Measurements from ENCODE around the gene HLCS. TPM values are rescaled to one million over a fixed set of nuclear protein-coding genes. Genes with fewer than 3 reads are reported as not detected.

HLCS gene
- total RNA-seq, 6 experiments from 2014 or later: 20.3 to 24.5 (median 22.2) TPM

DNA sequence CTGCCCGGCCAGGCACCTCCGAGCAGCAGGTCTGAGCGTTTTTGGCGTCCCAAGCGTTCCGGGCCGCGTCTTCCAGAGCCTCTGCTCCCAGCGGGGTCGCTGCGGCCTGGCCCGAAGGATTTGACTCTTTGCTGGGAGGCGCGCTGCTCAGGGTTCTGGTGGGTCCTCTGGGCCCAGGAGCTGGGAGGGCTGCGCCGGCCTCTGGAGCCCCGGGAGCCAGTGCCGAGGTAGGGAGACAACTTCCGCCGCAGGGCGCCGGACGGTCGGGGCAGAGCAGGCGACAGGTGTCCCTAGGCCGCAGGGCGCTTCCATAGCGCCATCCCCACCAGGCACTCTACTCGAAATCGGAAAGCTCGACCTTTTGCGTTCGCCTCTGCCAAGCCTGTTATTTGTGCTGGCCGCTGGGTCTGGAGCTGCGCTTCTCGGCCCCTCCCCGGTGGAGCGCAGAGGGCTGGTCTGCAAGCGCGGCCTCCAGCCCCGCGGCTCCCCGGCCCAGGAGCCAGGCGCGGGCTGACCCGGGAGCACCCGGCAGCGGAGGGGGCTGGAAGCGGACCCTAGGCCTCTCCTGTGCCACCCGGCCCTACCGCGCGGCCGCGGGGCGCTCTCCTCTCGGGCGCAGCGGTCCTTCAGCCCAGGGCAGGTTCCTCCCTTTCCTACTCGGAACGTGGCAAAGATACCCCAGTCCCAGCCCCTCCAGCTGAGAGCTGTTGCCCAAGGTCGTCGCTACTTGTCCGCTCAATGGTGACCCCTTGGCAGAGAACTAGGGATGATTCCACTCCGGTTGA lies 265.3 kb downstream of the HLCS start:
- Mint-ChIP-seq H3K9me3 (no peaks in the 10 kb centered on the region), H3K27ac (no peak overlapping the region), H3K36me3 (ENCODE audit: low read depth) (no peaks in the 10 kb centered on the region), H3K4me3 (no peak overlapping the region; the same call in 1 of the 2 replicates), H3K4me1 (ENCODE audit: low read depth) (peaks cover 19% of the 10 kb centered on the region), H3K27me3 (ENCODE audit: insufficient read depth) (peaks cover 67% of the 10 kb centered on the region)
- DNase-seq: no peak
- TF ChIP-seq, protein P1, sequence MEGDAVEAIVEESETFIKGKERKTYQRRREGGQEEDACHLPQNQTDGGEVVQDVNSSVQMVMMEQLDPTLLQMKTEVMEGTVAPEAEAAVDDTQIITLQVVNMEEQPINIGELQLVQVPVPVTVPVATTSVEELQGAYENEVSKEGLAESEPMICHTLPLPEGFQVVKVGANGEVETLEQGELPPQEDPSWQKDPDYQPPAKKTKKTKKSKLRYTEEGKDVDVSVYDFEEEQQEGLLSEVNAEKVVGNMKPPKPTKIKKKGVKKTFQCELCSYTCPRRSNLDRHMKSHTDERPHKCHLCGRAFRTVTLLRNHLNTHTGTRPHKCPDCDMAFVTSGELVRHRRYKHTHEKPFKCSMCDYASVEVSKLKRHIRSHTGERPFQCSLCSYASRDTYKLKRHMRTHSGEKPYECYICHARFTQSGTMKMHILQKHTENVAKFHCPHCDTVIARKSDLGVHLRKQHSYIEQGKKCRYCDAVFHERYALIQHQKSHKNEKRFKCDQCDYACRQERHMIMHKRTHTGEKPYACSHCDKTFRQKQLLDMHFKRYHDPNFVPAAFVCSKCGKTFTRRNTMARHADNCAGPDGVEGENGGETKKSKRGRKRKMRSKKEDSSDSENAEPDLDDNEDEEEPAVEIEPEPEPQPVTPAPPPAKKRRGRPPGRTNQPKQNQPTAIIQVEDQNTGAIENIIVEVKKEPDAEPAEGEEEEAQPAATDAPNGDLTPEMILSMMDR (IDR thresholded peaks at IDR 0.05): no peak

Other genes with a start within 250 kb of the HLCS start
- not detected for gene RIPPLY3, start 40.0 kb upstream of the HLCS start, total RNA-seq (2021; fragmentation: NEBNext Ultra II Directional; extraction: Animal tissue kit (Norgen Biotek cat#: 25700))
- 10 to 100 TPM; 24.8 to 33.8 (median 31.1) TPM for gene PIGP, start 106.4 kb upstream of the HLCS start, total RNA-seq (2021; fragmentation: NEBNext Ultra II Directional; extraction: Animal tissue kit (Norgen Biotek cat#: 25700))
- gene TTC3, start 106.6 kb upstream of the HLCS start, total RNA-seq (2021; fragmentation: NEBNext Ultra II Directional; extraction: Animal tissue kit (Norgen Biotek cat#: 25700)): 100 to 1,000 TPM; 123 to 173 (median 134) TPM

All from HFFc6 (cell line).